IMR-90 (cell line): ENCODE data around the gene CEL.

Source experiments
- BHLHE40 ChIP-seq: fragments of 150-350 bp; IDR thresholded peaks from 2 replicates; pipeline ENCODE4 v1.6.1; 2016; ENCODE audit warnings: mild to moderate bottlenecking, low read depth, low read length
- CTCF ChIP-seq: conservative IDR thresholded peaks from 2 replicates; pipeline ENCODE4 v1.5.1; 2012; ENCODE audit warnings: mild to moderate bottlenecking, low read depth, low read length, improper control_type of control experiment
- FOS ChIP-seq: fragments of 150-350 bp; IDR thresholded peaks from 2 replicates; pipeline ENCODE4 v1.6.1; 2016; ENCODE audit warnings: low read depth, low read length
- USF2 ChIP-seq: fragments of 150-350 bp; IDR thresholded peaks from 2 replicates; pipeline ENCODE4 v1.6.1; 2017; ENCODE audit warnings: mild to moderate bottlenecking, antibody characterized with exemption, low read length, low read depth

- TF ChIP-seq USF2 (no peak), CTCF (no peak), FOS (no peak), BHLHE40 (no peak)
Measured at GRCh38 chr9:133105461-133105770, 43.6 kb downstream of the CEL start.
